ENCODE results near the gene C11orf52. TPM values are rescaled to one million over a fixed set of nuclear protein-coding genes. Genes with fewer than 3 reads are reported as not detected.

C11orf52 gene
- total RNA-seq, 1 donor from 2014 or later = 1.8 TPM

GRCh38 chr11:111947143-111947542, 28.4 kb downstream of the C11orf52 start:
- Mint-ChIP-seq H3K4me3 (no peak overlapping the region), H3K4me1 (ENCODE audit: unreplicated experiment) (peaks cover 13% of the 10 kb centered on the region), H3K27ac (no peak overlapping the region), H3K27me3 (no peaks in the 10 kb centered on the region), H3K9me3 (no peaks in the 10 kb centered on the region), H3K36me3 (peaks cover 19% of the 10 kb centered on the region)
- no peak for DNase-seq (ENCODE audit: extremely low spot score, unreplicated experiment)
- no peak for TF ChIP-seq CTCF (conservative IDR thresholded peaks at IDR 0.05)

GRCh38 chr11:111949519-111950426, 31.1 kb downstream of the C11orf52 start:
- no peak overlapping the region for H3K27ac Mint-ChIP-seq
- no peak for DNase-seq (ENCODE audit: extremely low spot score, unreplicated experiment)
- no peak overlapping the region for H3K4me3 Mint-ChIP-seq
- TF ChIP-seq CTCF (conservative IDR thresholded peaks at IDR 0.05) = no peak
- peaks cover 12% of the 10 kb centered on the region for H3K36me3 Mint-ChIP-seq
- H3K9me3 Mint-ChIP-seq = no peaks in the 10 kb centered on the region
- no peaks in the 10 kb centered on the region for H3K27me3 Mint-ChIP-seq
- peaks cover 3% of the 10 kb centered on the region for H3K4me1 Mint-ChIP-seq (ENCODE audit: unreplicated experiment)

- H3K4me1 Mint-ChIP-seq (ENCODE audit: unreplicated experiment) = no peaks in the 10 kb centered on the region
- H3K27ac Mint-ChIP-seq = no peak overlapping the region
- peaks cover 11% of the 10 kb centered on the region for H3K36me3 Mint-ChIP-seq
- no peak overlapping the region for H3K4me3 Mint-ChIP-seq
- no peak for DNase-seq (ENCODE audit: extremely low spot score, unreplicated experiment)
- no peak for TF ChIP-seq CTCF (conservative IDR thresholded peaks at IDR 0.05)
- H3K9me3 Mint-ChIP-seq = no peaks in the 10 kb centered on the region
- H3K27me3 Mint-ChIP-seq = no peaks in the 10 kb centered on the region
Measured at GRCh38 chr11:111951565-111951964, 32.9 kb downstream of the C11orf52 start.

- H3K4me3 Mint-ChIP-seq = no peak overlapping the region
- H3K9me3 Mint-ChIP-seq = no peaks in the 10 kb centered on the region
- no peak for TF ChIP-seq CTCF (conservative IDR thresholded peaks at IDR 0.05)
- peaks cover 12% of the 10 kb centered on the region for H3K36me3 Mint-ChIP-seq
- H3K27me3 Mint-ChIP-seq = no peaks in the 10 kb centered on the region
- H3K27ac Mint-ChIP-seq = no peak overlapping the region
- DNase-seq (ENCODE audit: extremely low spot score, unreplicated experiment) = no peak
- no peaks in the 10 kb centered on the region for H3K4me1 Mint-ChIP-seq (ENCODE audit: unreplicated experiment)
Measured at GRCh38 chr11:111954154-111954553, 35.4 kb downstream of the C11orf52 start.

GRCh38 chr11:111957663-111958444, 39.1 kb downstream of the C11orf52 start:
- no peak for DNase-seq (ENCODE audit: extremely low spot score, unreplicated experiment)
- Mint-ChIP-seq H3K4me3 (no peak overlapping the region), H3K27ac (no peak overlapping the region), H3K9me3 (no peaks in the 10 kb centered on the region), H3K27me3 (no peaks in the 10 kb centered on the region), H3K4me1 (ENCODE audit: unreplicated experiment) (peaks cover 10% of the 10 kb centered on the region), H3K36me3 (peaks cover 5% of the 10 kb centered on the region)
- TF ChIP-seq CTCF (conservative IDR thresholded peaks at IDR 0.05) = no peak
